ENCODE data around the gene FNBP1L. TPM values are rescaled to one million over a fixed set of nuclear protein-coding genes. Genes with fewer than 3 reads are reported as not detected.

The FNBP1L gene
- total RNA-seq, 1 donor from 2014 or later = 162 TPM

GRCh38 chr1:93419344-93419743 lies 28.6 kb upstream of the FNBP1L start:
- H3K4me1 ChIP-seq = no peaks in the 10 kb centered on the region
- no peak for TF ChIP-seq CTCF (IDR thresholded peaks at IDR 0.05)
- TF ChIP-seq EZH2phosphoT487 (IDR thresholded peaks at IDR 0.05) = no peak
- TF ChIP-seq EZH2 (IDR thresholded peaks at IDR 0.05) = no peak
- no peaks in the 10 kb centered on the region for H3K36me3 Mint-ChIP-seq
- no peak overlapping the region for H3K27ac Mint-ChIP-seq
- no peaks in the 10 kb centered on the region for H3K79me2 ChIP-seq (ENCODE audit: low read depth)
- H3K27ac ChIP-seq = no peak overlapping the region
- no peak overlapping the region for H2AFZ ChIP-seq (replicated peaks)
- no peaks in the 10 kb centered on the region for H3K27me3 ChIP-seq
- H3K36me3 ChIP-seq = no peaks in the 10 kb centered on the region
- H3K4me1 Mint-ChIP-seq = no peaks in the 10 kb centered on the region
- no peak overlapping the region for H3K4me2 ChIP-seq
- no peak overlapping the region for H3K4me3 ChIP-seq
- no peak for DNase-seq (ENCODE audit: low spot score)
- H3F3A ChIP-seq (ENCODE audit: low read depth) = no peaks in the 10 kb centered on the region
- H3K9ac ChIP-seq = no peak overlapping the region
- no peaks in the 10 kb centered on the region for H3K27me3 Mint-ChIP-seq (ENCODE audit: insufficient read depth, low read depth)
- H4K20me1 ChIP-seq (ENCODE audit: low read depth) = no peaks in the 10 kb centered on the region
- H3K9me3 ChIP-seq (ENCODE audit: low read depth) = no peaks in the 10 kb centered on the region
- no peak overlapping the region for H3K4me3 Mint-ChIP-seq
- H3K9me3 Mint-ChIP-seq = no peaks in the 10 kb centered on the region

DNA sequence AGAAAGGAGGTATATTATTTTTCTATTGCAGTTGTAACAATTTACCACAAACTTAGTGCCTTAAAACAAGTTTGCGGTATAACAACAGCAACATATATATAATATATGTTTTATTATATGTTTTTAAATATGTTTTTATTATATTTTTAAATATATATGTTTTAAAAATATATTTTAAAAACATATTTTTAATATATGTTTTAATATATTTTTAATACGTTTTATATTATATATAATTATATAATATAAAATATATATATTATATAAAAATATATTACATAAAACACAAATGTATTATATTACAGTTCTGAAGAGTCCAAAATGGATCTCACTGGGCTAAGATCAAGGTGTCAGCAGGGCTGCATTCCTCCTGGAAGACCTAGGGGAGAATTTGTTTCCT lies 27.5 kb upstream of the FNBP1L start:
- no peaks in the 10 kb centered on the region for H3K36me3 Mint-ChIP-seq
- DNase-seq (ENCODE audit: low spot score) = no peak
- Histone ChIP-seq H3K4me2 (no peak overlapping the region), H3K4me3 (no peak overlapping the region), H4K20me1 (ENCODE audit: low read depth) (no peaks in the 10 kb centered on the region), H3F3A (ENCODE audit: low read depth) (no peaks in the 10 kb centered on the region), H3K9ac (no peak overlapping the region), H3K36me3 (no peaks in the 10 kb centered on the region), H3K27me3 (no peaks in the 10 kb centered on the region), H3K4me1 (no peaks in the 10 kb centered on the region), H3K79me2 (ENCODE audit: low read depth) (no peaks in the 10 kb centered on the region), H2AFZ (replicated peaks) (no peak overlapping the region), H3K9me3 (ENCODE audit: low read depth) (no peaks in the 10 kb centered on the region), H3K27ac (no peak overlapping the region)
- H3K27ac Mint-ChIP-seq = no peak overlapping the region
- TF ChIP-seq CTCF (IDR thresholded peaks at IDR 0.05) (no peak), EZH2phosphoT487 (IDR thresholded peaks at IDR 0.05) (no peak), EZH2 (IDR thresholded peaks at IDR 0.05) (no peak)
- H3K4me1 Mint-ChIP-seq = no peaks in the 10 kb centered on the region
- no peaks in the 10 kb centered on the region for H3K27me3 Mint-ChIP-seq (ENCODE audit: insufficient read depth, low read depth)
- H3K9me3 Mint-ChIP-seq = no peaks in the 10 kb centered on the region
- no peak overlapping the region for H3K4me3 Mint-ChIP-seq

DNA sequence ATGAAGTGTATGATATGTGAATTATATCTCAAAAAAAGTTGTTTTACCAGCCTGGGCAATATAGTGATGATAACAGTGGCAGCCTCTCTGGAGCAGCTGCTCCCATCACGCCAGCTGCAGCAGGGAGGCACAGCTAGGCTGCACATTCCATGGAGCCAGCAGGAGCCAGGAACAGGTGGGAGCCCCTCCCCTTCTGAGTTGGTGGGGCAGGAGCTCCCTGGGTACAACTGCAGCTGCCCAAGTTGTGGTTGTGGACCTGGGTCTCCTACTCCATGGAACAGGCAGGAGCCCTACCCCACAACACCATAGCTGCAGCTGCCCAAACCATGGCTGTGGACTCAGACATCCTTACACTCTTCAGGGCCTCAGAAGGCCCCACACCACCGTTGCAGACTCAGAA lies 21.7 kb upstream of the FNBP1L start:
- Histone ChIP-seq H3K79me2 (ENCODE audit: low read depth) (no peaks in the 10 kb centered on the region), H3K4me3 (no peak overlapping the region), H4K20me1 (ENCODE audit: low read depth) (no peaks in the 10 kb centered on the region), H3F3A (ENCODE audit: low read depth) (no peaks in the 10 kb centered on the region), H3K4me1 (no peaks in the 10 kb centered on the region), H3K27ac (no peak overlapping the region), H3K27me3 (no peaks in the 10 kb centered on the region), H3K36me3 (no peaks in the 10 kb centered on the region), H3K9ac (no peak overlapping the region), H3K9me3 (ENCODE audit: low read depth) (no peaks in the 10 kb centered on the region), H3K4me2 (no peak overlapping the region), H2AFZ (replicated peaks) (no peak overlapping the region)
- peaks cover 2% of the 10 kb centered on the region for H3K9me3 Mint-ChIP-seq
- no peak for DNase-seq (ENCODE audit: low spot score)
- H3K36me3 Mint-ChIP-seq = no peaks in the 10 kb centered on the region
- H3K27me3 Mint-ChIP-seq (ENCODE audit: insufficient read depth, low read depth) = no peaks in the 10 kb centered on the region
- TF ChIP-seq EZH2 (IDR thresholded peaks at IDR 0.05) = no peak
- TF ChIP-seq EZH2phosphoT487 (IDR thresholded peaks at IDR 0.05) = no peak
- TF ChIP-seq CTCF (IDR thresholded peaks at IDR 0.05) = no peak
- no peak overlapping the region for H3K4me3 Mint-ChIP-seq
- H3K4me1 Mint-ChIP-seq = no peaks in the 10 kb centered on the region
- H3K27ac Mint-ChIP-seq = no peak overlapping the region

DNA sequence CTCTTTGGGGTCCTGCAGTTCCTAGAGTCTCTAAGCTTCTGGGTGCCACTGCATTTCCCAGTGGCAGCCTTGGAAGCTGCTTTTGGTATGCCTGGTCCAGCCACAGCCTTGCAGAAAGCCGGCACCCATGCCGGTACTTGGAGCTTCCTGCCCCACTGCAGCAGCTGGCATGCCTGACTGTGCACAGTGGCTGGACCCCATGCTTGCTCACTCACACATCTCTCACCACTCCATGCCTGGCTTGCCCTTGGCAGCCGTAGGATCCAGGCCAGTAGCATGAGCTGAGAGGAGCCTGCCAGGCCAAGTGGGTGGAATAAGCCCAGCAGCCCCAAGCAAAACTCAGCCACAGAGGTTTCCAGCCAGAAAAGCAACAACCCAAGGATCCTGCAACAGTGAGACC lies 20.3 kb upstream of the FNBP1L start:
- Mint-ChIP-seq H3K4me1 (peaks cover 2% of the 10 kb centered on the region), H3K9me3 (peaks cover 2% of the 10 kb centered on the region), H3K36me3 (no peaks in the 10 kb centered on the region), H3K27ac (no peak overlapping the region), H3K27me3 (ENCODE audit: insufficient read depth, low read depth) (no peaks in the 10 kb centered on the region), H3K4me3 (no peak overlapping the region)
- Histone ChIP-seq H3K36me3 (no peaks in the 10 kb centered on the region), H3K4me2 (no peak overlapping the region), H4K20me1 (ENCODE audit: low read depth) (no peaks in the 10 kb centered on the region), H3K79me2 (ENCODE audit: low read depth) (no peaks in the 10 kb centered on the region), H3K4me3 (no peak overlapping the region), H3K27me3 (no peaks in the 10 kb centered on the region), H3K4me1 (no peaks in the 10 kb centered on the region), H2AFZ (replicated peaks) (no peak overlapping the region), H3K9me3 (ENCODE audit: low read depth) (no peaks in the 10 kb centered on the region), H3K27ac (no peak overlapping the region), H3F3A (ENCODE audit: low read depth) (no peaks in the 10 kb centered on the region), H3K9ac (no peak overlapping the region)
- TF ChIP-seq EZH2 (IDR thresholded peaks at IDR 0.05) (no peak), EZH2phosphoT487 (IDR thresholded peaks at IDR 0.05) (no peak), CTCF (IDR thresholded peaks at IDR 0.05) (no peak)
- DNase-seq (ENCODE audit: low spot score) = no peak

Data from neural progenitor cell (in vitro differentiated cells).